CD4-positive, alpha-beta T cell treated with Interferon gamma for 1 hour (primary cell): ENCODE data around the gene CSH2.
"Not testable (repeated sequence)": the region's sequence is repeated elsewhere in the genome, so short reads cannot be mapped to it uniquely, and the experiment has no call there.

Source experiments
- DNase-seq: peaks from one replicate; pipeline ENCODE4 v3.0.0-alpha.2; 2020

The CSH2 gene

GRCh38 chr17:63894821-63895220 is 21.3 kb upstream of the CSH2 start:
- not testable (repeated sequence) for DNase-seq

GRCh38 chr17:63894021-63894420 is 20.5 kb upstream of the CSH2 start:
- DNase-seq = not testable (repeated sequence)

- DNase-seq = not testable (repeated sequence)
These were observed 19.0 kb upstream of the CSH2 start for GRCh38 chr17:63892316-63893037.

GRCh38 chr17:63889026-63889848 is 15.8 kb upstream of the CSH2 start:
- DNase-seq = not testable (repeated sequence)

GRCh38 chr17:63885119-63885518 is 11.6 kb upstream of the CSH2 start:
- DNase-seq = not testable (repeated sequence)

GRCh38 chr17:63882626-63883126 is 9.2 kb upstream of the CSH2 start:
- DNase-seq = not testable (repeated sequence)

- peak; percentile 48 for DNase-seq
These were observed 8.6 kb upstream of the CSH2 start, which contains the start of gene GH2 for GRCh38 chr17:63881935-63882601. GH2 (minus strand) TSS chr17:63881944; CDS start chr17:63881801, 143 bp downstream.

- not testable (repeated sequence) for DNase-seq
These were observed 7.9 kb upstream of the CSH2 start for GRCh38 chr17:63881337-63881736.

- no peak for DNase-seq
These were observed 7.2 kb upstream of the CSH2 start for GRCh38 chr17:63880706-63881105.

- DNase-seq = not testable (repeated sequence)
These were observed 4.9 kb upstream of the CSH2 start for GRCh38 chr17:63878413-63878812.

GRCh38 chr17:63874693-63875092 is 1.2 kb upstream of the CSH2 start:
- not testable (repeated sequence) for DNase-seq

- DNase-seq = not testable (repeated sequence)
These were observed 667 bp upstream of the CSH2 start for GRCh38 chr17:63874061-63874626.

GRCh38 chr17:63871646-63872365 is 1.7 kb downstream of the CSH2 start:
- not testable (repeated sequence) for DNase-seq

- DNase-seq = not testable (repeated sequence)
These were observed 3.2 kb downstream of the CSH2 start for GRCh38 chr17:63870292-63870665.

- not testable (repeated sequence) for DNase-seq
These were observed 3.8 kb downstream of the CSH2 start for GRCh38 chr17:63869491-63870291.

GRCh38 chr17:63866625-63867024 is 6.9 kb downstream of the CSH2 start:
- DNase-seq = not testable (repeated sequence)

GRCh38 chr17:63859257-63859656 is 14.2 kb downstream of the CSH2 start:
- DNase-seq = no peak

- DNase-seq = not testable (repeated sequence)
These were observed 17.1 kb downstream of the CSH2 start for GRCh38 chr17:63856425-63856824.

- DNase-seq = no peak
These were observed 18.3 kb downstream of the CSH2 start for GRCh38 chr17:63855185-63855584.

- no peak for DNase-seq
These were observed 18.8 kb downstream of the CSH2 start for GRCh38 chr17:63854709-63855108.

- DNase-seq = no peak
These were observed 20.2 kb downstream of the CSH2 start for GRCh38 chr17:63853260-63853659.
